ENCODE data around the gene VTI1B.

Gene VTI1B

DNA sequence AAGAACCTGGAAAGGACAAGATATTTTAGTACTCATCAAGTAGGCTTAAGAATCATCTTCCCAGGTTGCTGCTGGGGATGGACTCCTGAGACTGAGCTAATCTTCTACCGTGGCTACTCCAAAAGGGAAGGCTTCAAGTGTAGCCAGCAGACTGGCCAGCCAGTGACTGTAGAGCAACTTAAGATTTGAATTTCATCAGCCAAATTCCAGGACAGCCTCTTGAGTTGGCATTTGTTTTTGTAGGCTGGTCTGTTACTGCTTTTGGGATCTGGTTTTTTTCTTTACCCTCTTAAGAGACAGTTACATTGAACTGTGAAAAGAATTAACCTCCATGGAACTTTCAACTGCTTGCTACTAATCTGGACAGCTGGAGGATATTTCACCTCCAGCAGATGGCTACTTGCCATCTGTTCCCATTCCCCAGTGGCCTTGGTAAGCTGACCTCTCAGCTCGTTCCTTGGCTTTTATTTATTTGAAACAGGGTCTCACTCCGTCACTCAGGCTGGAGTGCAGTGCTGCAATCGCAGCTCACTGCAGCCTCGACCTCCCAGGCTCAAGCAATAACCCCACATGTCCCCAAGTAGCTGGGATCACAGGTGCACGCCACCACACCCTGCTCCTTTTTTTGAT is 20.7 kb downstream of the VTI1B start:
- no peak overlapping the region for H3K4me3 ChIP-seq (replicated peaks; ENCODE audit: insufficient read depth, low read length)
- no peaks in the 10 kb centered on the region for H3K27me3 ChIP-seq (ENCODE audit: insufficient read depth, poor library complexity, severe bottlenecking)
- TF ChIP-seq SPI1 (IDR thresholded peaks at IDR 0.05; ENCODE audit: borderline replicate concordance, low read depth): no peak
- no peak for TF ChIP-seq REST (IDR thresholded peaks at IDR 0.05; ENCODE audit: insufficient replicate concordance, low read depth)
- TF ChIP-seq, protein P1, sequence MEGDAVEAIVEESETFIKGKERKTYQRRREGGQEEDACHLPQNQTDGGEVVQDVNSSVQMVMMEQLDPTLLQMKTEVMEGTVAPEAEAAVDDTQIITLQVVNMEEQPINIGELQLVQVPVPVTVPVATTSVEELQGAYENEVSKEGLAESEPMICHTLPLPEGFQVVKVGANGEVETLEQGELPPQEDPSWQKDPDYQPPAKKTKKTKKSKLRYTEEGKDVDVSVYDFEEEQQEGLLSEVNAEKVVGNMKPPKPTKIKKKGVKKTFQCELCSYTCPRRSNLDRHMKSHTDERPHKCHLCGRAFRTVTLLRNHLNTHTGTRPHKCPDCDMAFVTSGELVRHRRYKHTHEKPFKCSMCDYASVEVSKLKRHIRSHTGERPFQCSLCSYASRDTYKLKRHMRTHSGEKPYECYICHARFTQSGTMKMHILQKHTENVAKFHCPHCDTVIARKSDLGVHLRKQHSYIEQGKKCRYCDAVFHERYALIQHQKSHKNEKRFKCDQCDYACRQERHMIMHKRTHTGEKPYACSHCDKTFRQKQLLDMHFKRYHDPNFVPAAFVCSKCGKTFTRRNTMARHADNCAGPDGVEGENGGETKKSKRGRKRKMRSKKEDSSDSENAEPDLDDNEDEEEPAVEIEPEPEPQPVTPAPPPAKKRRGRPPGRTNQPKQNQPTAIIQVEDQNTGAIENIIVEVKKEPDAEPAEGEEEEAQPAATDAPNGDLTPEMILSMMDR (IDR thresholded peaks at IDR 0.05; ENCODE audit: insufficient read depth, low read length): no peak
- TF ChIP-seq POLR2AphosphoS5 (IDR thresholded peaks at IDR 0.05; ENCODE audit: low read depth): no peak
- TF ChIP-seq GABPA (IDR thresholded peaks at IDR 0.05; ENCODE audit: low read depth): no peak
- DNase-seq (ENCODE audit: low read depth in 1 of 2, low spot score in 1 of 2): no peak
- no peak overlapping the region for H3K27ac ChIP-seq (replicated peaks)

GRCh38 chr14:67652189-67652588 is 22.2 kb downstream of the VTI1B start:
- DNase-seq (ENCODE audit: low read depth in 1 of 2, low spot score in 1 of 2): no peak
- no peak for TF ChIP-seq POLR2AphosphoS5 (IDR thresholded peaks at IDR 0.05; ENCODE audit: low read depth)
- no peak for TF ChIP-seq REST (IDR thresholded peaks at IDR 0.05; ENCODE audit: insufficient replicate concordance, low read depth)
- Histone ChIP-seq H3K27ac (replicated peaks) (no peak overlapping the region), H3K27me3 (ENCODE audit: insufficient read depth, poor library complexity, severe bottlenecking) (no peaks in the 10 kb centered on the region), H3K4me3 (replicated peaks; ENCODE audit: insufficient read depth, low read length) (no peak overlapping the region)

DNA sequence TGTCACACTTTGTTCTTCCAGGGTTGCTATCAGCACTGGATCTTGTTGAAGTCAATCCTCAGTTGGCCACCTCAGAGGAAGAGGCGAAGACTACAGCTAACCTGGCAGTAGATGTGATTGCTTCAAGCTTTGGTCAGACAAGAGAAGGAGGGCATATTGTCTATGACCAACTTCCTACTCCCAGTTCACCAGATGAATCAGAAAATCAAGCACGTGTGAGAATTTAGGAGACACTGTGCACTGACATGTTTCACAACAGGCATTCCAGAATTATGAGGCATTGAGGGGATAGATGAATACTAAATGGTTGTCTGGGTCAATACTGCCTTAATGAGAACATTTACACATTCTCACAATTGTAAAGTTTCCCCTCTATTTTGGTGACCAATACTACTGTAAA is 23.7 kb downstream of the VTI1B start:
- DNase-seq (ENCODE audit: low read depth in 1 of 2, low spot score in 1 of 2): no peak
- Histone ChIP-seq H3K4me3 (replicated peaks; ENCODE audit: insufficient read depth, low read length) (no peak overlapping the region), H3K27ac (replicated peaks) (no peak overlapping the region), H3K27me3 (ENCODE audit: insufficient read depth, poor library complexity, severe bottlenecking) (no peaks in the 10 kb centered on the region)
- TF ChIP-seq REST (IDR thresholded peaks at IDR 0.05; ENCODE audit: insufficient replicate concordance, low read depth) (no peak), SPI1 (IDR thresholded peaks at IDR 0.05; ENCODE audit: borderline replicate concordance, low read depth) (no peak), POLR2AphosphoS5 (IDR thresholded peaks at IDR 0.05; ENCODE audit: low read depth) (no peak), GABPA (IDR thresholded peaks at IDR 0.05; ENCODE audit: low read depth) (no peak)
- TF ChIP-seq, protein P1 (IDR thresholded peaks at IDR 0.05; ENCODE audit: insufficient read depth, low read length): no peak
